ENCODE results near the gene FAM53A. TPM values are rescaled to one million over a fixed set of nuclear protein-coding genes. Genes with fewer than 3 reads are reported as not detected.

The FAM53A gene
- total RNA-seq, 1 experiment from 2014 or later: 0.51 TPM

GRCh38 chr4:1721003-1721665 lies 37.0 kb upstream of the FAM53A start, which contains the start of the genes TACC3 and TMEM129:
TACC3 (plus strand) TSS chr4:1721521; CDS start chr4:1723422, 1,901 bp downstream.
TMEM129 (minus strand) TSS chr4:1721323; CDS start chr4:1720837, 486 bp downstream.
- H3K27ac ChIP-seq: peak within 1 kb of the TSS; percentile 61
- no peaks in the 10 kb centered on the region for H3K27me3 ChIP-seq
- DNase-seq: peak; percentile 95 to 96
- peaks cover 6% of the 10 kb centered on the region; the same call in 1 of the 2 replicates for H3K4me1 ChIP-seq
- H3K9me3 ChIP-seq (replicated peaks): no peaks in the 10 kb centered on the region
- peaks cover 38% of the 10 kb centered on the region for H3K36me3 ChIP-seq
- H3K4me3 ChIP-seq: peak within 1 kb of the TSS; percentile 70

DNA sequence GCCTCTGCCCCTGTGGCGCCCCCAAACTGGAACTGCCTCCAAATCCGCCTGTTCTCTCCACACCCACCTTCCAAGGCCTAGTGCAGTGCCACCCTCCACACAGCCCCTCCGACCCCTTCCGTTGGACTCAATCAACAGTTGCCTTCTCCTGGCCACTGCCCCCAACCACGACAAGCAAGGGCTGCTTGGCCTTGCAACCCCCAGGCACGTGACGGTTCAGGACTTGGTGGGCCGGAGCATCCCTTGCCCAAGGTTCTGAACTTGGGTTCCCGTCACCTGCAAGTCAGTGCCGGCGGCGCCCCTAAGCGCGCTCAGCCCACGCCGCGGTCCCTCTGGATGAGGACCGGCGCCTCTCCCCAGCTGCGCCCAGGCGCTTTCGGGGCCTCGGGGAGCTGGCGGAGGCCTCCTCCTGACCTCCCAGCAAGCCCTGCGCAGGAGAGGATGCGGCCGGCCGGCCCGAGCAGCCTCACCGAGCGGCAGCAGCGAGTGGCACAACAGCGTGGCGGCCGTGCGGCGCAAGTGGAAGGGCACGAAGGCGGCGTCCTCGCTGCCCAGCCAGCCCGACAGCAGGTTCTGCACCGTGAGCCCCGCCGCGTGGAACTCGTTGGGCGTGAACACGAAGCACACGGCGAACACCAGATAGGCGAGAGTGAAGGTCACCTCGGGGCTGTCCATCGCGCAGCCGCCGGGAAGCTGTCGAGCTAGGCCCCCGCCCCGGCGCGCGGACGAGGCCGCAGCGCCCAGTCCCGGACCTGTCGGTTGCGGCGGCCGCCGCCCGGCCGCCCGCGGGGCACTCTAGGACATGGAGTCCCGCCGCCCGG lies 36.3 kb upstream of the FAM53A start:
- peak; percentile 65 to 73 for DNase-seq

GRCh38 chr4:1718095-1718850 lies 34.2 kb upstream of the FAM53A start:
- Histone ChIP-seq H3K36me3 (peaks cover 13% of the 10 kb centered on the region), H3K27ac (no peak overlapping the region), H3K4me1 (peaks cover 6% of the 10 kb centered on the region; the same call in 1 of the 2 replicates), H3K27me3 (no peaks in the 10 kb centered on the region), H3K4me3 (no peak overlapping the region), H3K9me3 (replicated peaks) (no peaks in the 10 kb centered on the region)
- DNase-seq: no peak

More for the DNA sequence above, 36.3 kb upstream of the FAM53A start:
- Histone ChIP-seq H3K27ac (peak overlapping the region; percentile 61), H3K4me3 (peak overlapping the region; percentile 70), H3K4me1 (peaks cover 6% of the 10 kb centered on the region; the same call in 1 of the 2 replicates), H3K27me3 (no peaks in the 10 kb centered on the region), H3K9me3 (replicated peaks) (no peaks in the 10 kb centered on the region), H3K36me3 (peaks cover 31% of the 10 kb centered on the region)

GRCh38 chr4:1717129-1718094 lies 33.3 kb upstream of the FAM53A start:
- DNase-seq: no peak
- H3K4me3 ChIP-seq: no peak overlapping the region
- H3K9me3 ChIP-seq (replicated peaks): no peaks in the 10 kb centered on the region
- no peaks in the 10 kb centered on the region for H3K27me3 ChIP-seq
- H3K36me3 ChIP-seq: peaks cover 10% of the 10 kb centered on the region
- peaks cover 6% of the 10 kb centered on the region; the same call in 1 of the 2 replicates for H3K4me1 ChIP-seq
- no peak overlapping the region for H3K27ac ChIP-seq

GRCh38 chr4:1716065-1716945 lies 32.2 kb upstream of the FAM53A start:
- Histone ChIP-seq H3K9me3 (replicated peaks) (no peaks in the 10 kb centered on the region), H3K27ac (no peak overlapping the region), H3K4me1 (peaks cover 6% of the 10 kb centered on the region; the same call in 1 of the 2 replicates), H3K36me3 (peaks cover 10% of the 10 kb centered on the region), H3K4me3 (no peak overlapping the region), H3K27me3 (no peaks in the 10 kb centered on the region)
- DNase-seq: no peak

DNA sequence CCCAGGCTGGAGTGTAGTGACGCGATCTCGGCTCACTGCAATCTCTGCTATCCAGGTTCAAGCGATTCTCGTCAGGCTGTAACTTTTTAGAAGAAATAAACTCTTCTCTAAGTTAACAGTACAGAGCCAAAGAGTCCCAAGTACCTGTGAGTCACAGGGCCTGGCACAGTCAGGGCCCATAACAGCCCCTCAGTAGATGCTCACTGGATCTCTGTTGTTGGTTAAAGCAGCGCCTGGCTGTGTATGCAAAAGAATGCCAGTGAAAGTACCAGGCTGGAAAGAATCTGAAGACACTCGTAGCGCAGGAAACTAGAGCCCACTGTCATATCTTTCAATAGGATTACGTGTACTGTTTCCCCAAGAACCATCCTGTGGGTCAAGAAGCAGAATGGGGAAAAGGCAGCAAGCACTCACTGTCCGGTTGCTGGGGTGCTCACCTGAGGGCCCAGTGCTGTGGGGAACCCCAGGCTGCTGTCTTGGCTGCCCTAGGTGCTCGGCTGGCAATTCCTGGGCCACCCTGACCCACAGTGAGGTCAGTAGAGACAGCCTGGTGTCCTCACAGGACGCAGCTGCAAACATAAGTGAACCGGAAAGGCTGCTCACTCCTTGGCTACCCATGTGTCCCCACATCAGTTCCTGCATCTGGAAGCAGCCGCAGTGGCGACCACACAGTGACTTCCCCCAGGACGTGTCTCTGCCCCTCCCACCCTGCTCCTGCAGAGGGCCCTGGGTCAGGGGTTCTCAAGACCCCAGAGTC lies 31.1 kb upstream of the FAM53A start:
- Histone ChIP-seq H3K4me3 (no peak overlapping the region), H3K9me3 (replicated peaks) (no peaks in the 10 kb centered on the region), H3K27ac (no peak overlapping the region), H3K4me1 (peaks cover 9% of the 10 kb centered on the region; the same call in 1 of the 2 replicates), H3K36me3 (peaks cover 16% of the 10 kb centered on the region), H3K27me3 (no peaks in the 10 kb centered on the region)
- no peak for DNase-seq

DNA sequence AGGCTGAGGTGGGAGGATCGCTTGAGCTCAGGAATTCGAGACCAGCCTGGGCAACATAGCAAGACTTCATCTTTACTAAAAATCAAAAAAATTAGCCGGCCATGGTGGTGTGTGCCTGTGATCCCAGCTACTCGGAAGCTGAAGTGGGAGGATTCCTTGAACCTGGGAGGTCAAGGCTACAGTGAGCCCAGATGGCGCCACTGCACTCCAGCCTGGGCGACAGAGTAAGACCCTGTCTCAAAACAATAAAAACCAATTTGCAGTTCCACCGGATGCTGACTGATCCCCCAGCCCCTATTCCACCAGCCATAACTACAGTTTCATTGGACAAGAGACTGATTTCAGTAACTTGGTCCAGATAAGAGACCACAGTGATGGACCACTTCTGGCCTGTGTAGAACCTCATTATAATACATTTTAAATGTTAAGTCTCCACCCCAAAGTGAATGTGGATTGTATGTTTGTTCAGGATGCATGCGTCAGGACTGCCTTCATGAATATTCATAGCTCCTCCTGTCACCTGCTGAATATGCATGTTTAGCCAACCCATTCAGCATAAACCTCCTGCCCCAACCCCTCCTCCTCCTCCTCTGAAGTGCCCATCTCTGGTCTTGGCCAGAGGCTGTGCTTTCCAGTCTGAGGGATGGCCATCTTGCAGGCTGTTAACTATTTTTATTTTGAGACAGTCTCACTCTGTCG lies 30.3 kb upstream of the FAM53A start:
- H3K27ac ChIP-seq: no peak overlapping the region
- no peaks in the 10 kb centered on the region for H3K9me3 ChIP-seq (replicated peaks)
- H3K4me3 ChIP-seq: no peak overlapping the region
- peaks cover 19% of the 10 kb centered on the region for H3K36me3 ChIP-seq
- no peaks in the 10 kb centered on the region for H3K27me3 ChIP-seq
- DNase-seq: no peak
- H3K4me1 ChIP-seq: peaks cover 11% of the 10 kb centered on the region; the same call in 1 of the 2 replicates

- Histone ChIP-seq H3K27ac (peak overlapping the region; percentile 95), H3K9me3 (replicated peaks) (no peaks in the 10 kb centered on the region), H3K4me3 (peak overlapping the region; percentile 66), H3K4me1 (peaks cover 9% of the 10 kb centered on the region; the same call in 1 of the 2 replicates), H3K27me3 (no peaks in the 10 kb centered on the region), H3K36me3 (peaks cover 18% of the 10 kb centered on the region)
- DNase-seq: no peak
These were observed 29.1 kb upstream of the FAM53A start for GRCh38 chr4:1713003-1713851.

GRCh38 chr4:1712216-1713002 lies 28.3 kb upstream of the FAM53A start, which contains the start of gene SLBP:
SLBP (minus strand) TSS chr4:1712319; CDS start chr4:1712188, 131 bp downstream.
- peak within 1 kb of the TSS; percentile 95 for H3K27ac ChIP-seq
- no peaks in the 10 kb centered on the region for H3K27me3 ChIP-seq
- H3K4me1 ChIP-seq: peaks cover 9% of the 10 kb centered on the region; the same call in 1 of the 2 replicates
- peaks cover 20% of the 10 kb centered on the region for H3K36me3 ChIP-seq
- peak within 1 kb of the TSS; percentile 66 for H3K4me3 ChIP-seq
- no peaks in the 10 kb centered on the region for H3K9me3 ChIP-seq (replicated peaks)
- peak; percentile 94 to 96 for DNase-seq

DNA sequence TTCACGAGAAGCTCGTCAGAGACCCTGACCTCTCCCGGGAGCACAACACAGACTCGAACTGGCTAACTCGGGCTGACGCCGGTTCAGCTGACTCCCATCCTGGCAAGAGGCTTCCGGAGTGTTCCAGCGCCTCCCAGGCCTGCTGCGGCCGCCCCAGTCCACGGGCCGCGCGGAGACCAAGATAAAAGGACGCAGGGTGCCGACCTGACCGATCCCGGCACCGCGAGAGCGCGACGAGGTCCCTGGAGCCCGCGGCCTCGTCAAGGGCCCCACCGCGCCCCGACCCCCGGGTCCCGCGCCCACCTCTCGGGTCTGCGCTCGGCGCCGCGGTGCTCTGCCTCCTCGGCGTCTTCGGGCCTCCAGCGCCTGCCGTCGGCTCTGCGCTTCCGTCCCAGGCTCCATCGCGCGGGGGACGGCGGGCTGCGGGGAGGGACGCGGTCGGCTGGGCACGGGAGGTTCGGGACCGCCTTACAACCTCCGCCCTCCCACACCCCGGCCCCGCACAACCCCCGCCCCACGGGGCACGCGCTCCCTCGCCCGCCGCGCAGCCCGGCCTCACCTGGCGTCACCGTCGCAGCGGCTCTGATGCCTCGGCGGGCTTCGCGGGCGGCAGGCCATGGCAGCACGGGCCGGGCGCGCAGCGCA lies 27.6 kb upstream of the FAM53A start:
- Histone ChIP-seq H3K27ac (peak overlapping the region; percentile 95), H3K36me3 (peaks cover 24% of the 10 kb centered on the region), H3K9me3 (replicated peaks) (no peaks in the 10 kb centered on the region), H3K4me1 (peaks cover 9% of the 10 kb centered on the region; the same call in 1 of the 2 replicates), H3K27me3 (no peaks in the 10 kb centered on the region), H3K4me3 (peak overlapping the region; percentile 66)
- DNase-seq: peak; percentile 46 to 53

All from SJCRH30 (cell line).